ENCODE results near the gene NBL1.
"Not testable (repeated sequence)": the region's sequence is repeated elsewhere in the genome, so short reads cannot be mapped to it uniquely, and the experiment has no call there.

The NBL1 gene

GRCh38 chr1:19625291-19625937 lies 18.7 kb upstream of the NBL1 start:
- no peak for DNase-seq (ENCODE audit: low read depth)
- no peak overlapping the region for H3K4me3 ChIP-seq (ENCODE audit: low read depth, low read length)
- TF ChIP-seq POLR2A (IDR thresholded peaks at IDR 0.05; ENCODE audit: extremely low read depth, insufficient read length), result no peak
- no peak for TF ChIP-seq CTCF (IDR thresholded peaks at IDR 0.05; ENCODE audit: low read depth, low read length)
- no peak for TF ChIP-seq MYC (IDR thresholded peaks at IDR 0.05; ENCODE audit: low read depth, low read length)

- no peak overlapping the region for H3K4me3 ChIP-seq (ENCODE audit: low read depth, low read length)
- no peak for TF ChIP-seq MYC (IDR thresholded peaks at IDR 0.05; ENCODE audit: low read depth, low read length)
- no peak for TF ChIP-seq CTCF (IDR thresholded peaks at IDR 0.05; ENCODE audit: low read depth, low read length)
- DNase-seq (ENCODE audit: low read depth), result no peak
These were observed 15.2 kb upstream of the NBL1 start for GRCh38 chr1:19628879-19629278.

GRCh38 chr1:19629357-19629756 lies 14.8 kb upstream of the NBL1 start:
- TF ChIP-seq MYC (IDR thresholded peaks at IDR 0.05; ENCODE audit: low read depth, low read length) (no peak), POLR2A (IDR thresholded peaks at IDR 0.05; ENCODE audit: extremely low read depth, insufficient read length) (no peak), CTCF (IDR thresholded peaks at IDR 0.05; ENCODE audit: low read depth, low read length) (no peak), MAX (IDR thresholded peaks at IDR 0.05; ENCODE audit: low read depth, low read length) (no peak)

GRCh38 chr1:19630192-19630591 lies 13.9 kb upstream of the NBL1 start:
- H3K4me3 ChIP-seq (ENCODE audit: low read depth, low read length); DNase-seq (ENCODE audit: low read depth): not testable (repeated sequence)

More at GRCh38 chr1:19629357-19629756, 14.8 kb upstream of the NBL1 start:
- no peak overlapping the region for H3K4me3 ChIP-seq (ENCODE audit: low read depth, low read length)
- DNase-seq (ENCODE audit: low read depth), result no peak

- no peak for TF ChIP-seq CTCF (IDR thresholded peaks at IDR 0.05; ENCODE audit: low read depth, low read length)
- no peak for TF ChIP-seq MAX (IDR thresholded peaks at IDR 0.05; ENCODE audit: low read depth, low read length)
- TF ChIP-seq POLR2A (IDR thresholded peaks at IDR 0.05; ENCODE audit: extremely low read depth, insufficient read length), result no peak
- no peak for TF ChIP-seq MYC (IDR thresholded peaks at IDR 0.05; ENCODE audit: low read depth, low read length)
- no peak overlapping the region for H3K4me3 ChIP-seq (ENCODE audit: low read depth, low read length)
- DNase-seq (ENCODE audit: low read depth), result no peak
These were observed 13.3 kb upstream of the NBL1 start for GRCh38 chr1:19630720-19631395.

- TF ChIP-seq MAX (IDR thresholded peaks at IDR 0.05; ENCODE audit: low read depth, low read length), result no peak
- TF ChIP-seq CTCF (IDR thresholded peaks at IDR 0.05; ENCODE audit: low read depth, low read length), result no peak
- no peak for TF ChIP-seq MYC (IDR thresholded peaks at IDR 0.05; ENCODE audit: low read depth, low read length)
- TF ChIP-seq POLR2A (IDR thresholded peaks at IDR 0.05; ENCODE audit: extremely low read depth, insufficient read length), result no peak
- H3K4me3 ChIP-seq (ENCODE audit: low read depth, low read length), result no peak overlapping the region
- DNase-seq (ENCODE audit: low read depth), result no peak
These were observed 11.9 kb upstream of the NBL1 start for GRCh38 chr1:19632211-19632610.

Data from NB4 (cell line).